ENCODE measurements around the gene ENTPD5.

Gene ENTPD5, protein sequence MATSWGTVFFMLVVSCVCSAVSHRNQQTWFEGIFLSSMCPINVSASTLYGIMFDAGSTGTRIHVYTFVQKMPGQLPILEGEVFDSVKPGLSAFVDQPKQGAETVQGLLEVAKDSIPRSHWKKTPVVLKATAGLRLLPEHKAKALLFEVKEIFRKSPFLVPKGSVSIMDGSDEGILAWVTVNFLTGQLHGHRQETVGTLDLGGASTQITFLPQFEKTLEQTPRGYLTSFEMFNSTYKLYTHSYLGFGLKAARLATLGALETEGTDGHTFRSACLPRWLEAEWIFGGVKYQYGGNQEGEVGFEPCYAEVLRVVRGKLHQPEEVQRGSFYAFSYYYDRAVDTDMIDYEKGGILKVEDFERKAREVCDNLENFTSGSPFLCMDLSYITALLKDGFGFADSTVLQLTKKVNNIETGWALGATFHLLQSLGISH

DNA sequence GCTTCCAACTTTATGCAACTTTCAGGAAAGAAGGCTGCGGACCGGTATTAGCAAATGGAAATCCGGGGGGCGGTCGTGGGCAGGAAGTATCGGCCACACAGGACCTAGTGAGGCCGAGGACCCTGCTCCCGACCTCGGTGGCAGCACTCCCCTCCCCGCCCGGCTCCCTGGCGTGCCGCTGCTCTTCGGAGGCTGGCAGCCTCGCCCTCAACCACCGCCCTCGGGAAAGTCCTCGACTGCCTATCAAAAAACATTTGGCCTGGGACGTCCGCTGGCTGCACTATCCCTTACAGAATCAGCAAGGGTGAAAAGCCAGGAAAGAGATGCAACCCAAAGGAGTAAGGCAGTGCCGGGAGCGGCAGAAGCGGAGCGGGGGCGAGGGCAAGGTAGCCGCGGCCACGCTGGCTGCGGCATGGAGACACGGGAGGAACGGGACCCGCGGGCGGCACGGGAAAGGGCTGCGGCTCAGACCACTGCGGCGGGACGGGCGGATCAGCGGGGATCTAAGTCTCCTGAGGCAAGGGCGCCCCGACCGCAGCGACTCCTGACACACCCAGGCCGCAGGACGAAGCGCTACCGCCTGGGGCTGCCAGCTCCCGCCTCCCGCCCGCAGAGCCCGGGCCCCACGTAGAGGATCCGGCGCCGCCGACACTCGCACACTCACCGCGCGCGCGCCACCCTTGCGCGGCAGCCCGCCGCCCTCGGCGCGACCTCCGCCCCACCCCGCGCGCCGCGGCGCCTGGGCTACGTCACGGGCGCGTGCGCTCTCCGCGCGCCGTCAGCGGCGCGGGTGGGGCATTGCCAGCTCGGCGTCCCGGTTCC is at the start of gene ENTPD5, which contains the start of gene BBOF1:
TSS of gene ENTPD5 (minus strand) at position 703 of the 822 bp plus-strand sequence. CDS start 31,186 bp downstream, outside the sequence.
TSS of gene BBOF1 (plus strand) at position 764 of the 822 bp plus-strand sequence. CDS start 130 bp downstream, outside the sequence.
- peak; percentile 83 for DNase-seq (ENCODE audit: low spot score)

DNA sequence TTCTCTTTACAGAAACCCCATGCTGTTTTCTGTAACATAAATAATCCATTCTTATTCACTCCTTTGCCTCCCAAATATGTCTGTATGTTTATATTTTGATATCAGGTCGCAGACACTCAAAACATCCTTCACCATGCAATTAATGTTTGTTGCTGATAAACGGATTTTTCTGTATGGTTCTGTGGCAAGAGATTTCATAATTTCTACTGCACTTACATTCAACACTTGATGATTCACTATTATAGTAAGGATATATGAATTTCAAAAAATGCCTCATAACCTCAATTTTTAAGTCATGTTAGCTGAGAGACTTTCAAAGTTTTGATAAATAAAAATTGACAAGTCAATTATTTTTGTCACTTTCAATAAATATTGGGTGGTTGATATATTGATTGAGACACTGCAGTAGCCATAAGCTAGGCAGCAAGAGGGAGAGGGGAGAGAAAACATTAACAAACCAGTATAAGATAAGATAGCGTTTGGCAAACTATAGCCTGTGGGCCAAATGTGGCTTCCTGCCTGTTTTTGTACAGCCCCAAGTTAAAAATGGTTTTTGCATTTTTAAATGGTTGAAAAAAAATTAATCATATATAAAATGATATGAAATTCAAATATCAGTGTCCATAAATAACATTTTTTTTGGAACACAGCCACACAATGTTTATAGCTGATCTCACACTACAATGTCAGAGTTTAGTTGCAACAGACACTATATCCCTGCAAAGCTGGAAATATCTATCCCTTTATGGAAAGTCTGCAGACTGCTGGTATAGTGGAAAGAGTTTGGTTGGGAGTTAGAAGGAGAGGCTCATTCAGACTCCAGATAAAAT is 46.9 kb upstream of the ENTPD5 start:
- no peak for DNase-seq (ENCODE audit: low spot score)

DNA sequence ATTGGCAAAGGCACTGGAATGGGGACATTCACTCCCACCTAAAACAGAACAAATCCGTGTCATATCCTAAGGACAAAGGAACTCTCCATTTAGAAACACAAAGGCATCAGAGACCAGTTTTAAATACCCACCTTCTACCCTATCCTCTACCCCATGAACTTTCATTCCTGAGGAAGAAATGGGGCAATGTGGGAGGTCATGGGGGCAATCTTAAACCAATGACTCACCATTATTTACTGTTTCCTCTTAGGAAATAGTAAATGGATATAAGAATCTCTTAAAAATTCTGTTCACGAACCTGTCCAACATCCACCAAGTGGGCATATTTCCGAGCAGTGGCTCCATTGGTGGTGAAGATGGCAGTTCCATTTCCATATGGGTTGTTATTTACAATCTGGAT is 45.8 kb upstream of the ENTPD5 start:
- no peak for DNase-seq (ENCODE audit: low spot score)

DNA sequence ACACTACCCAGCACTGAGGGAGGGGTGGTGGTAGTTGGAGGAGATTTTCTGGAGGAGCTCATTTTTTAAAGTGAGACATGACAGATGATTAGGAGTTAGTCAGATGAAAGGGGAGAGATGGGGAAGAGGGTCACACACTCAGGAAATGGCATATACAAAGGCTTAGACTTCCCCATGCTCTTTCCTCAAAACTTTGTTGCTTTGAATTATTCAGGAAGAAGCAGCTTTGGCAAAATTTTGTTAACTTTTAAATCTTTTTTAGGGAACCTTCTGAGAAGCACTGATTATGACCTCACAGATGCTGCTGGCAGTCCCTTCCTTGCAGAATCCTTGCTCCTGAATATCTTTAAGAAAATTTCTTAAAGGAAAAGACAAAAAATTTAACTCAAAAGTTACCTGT is 45.3 kb upstream of the ENTPD5 start:
- DNase-seq (ENCODE audit: low spot score) = no peak

DNA sequence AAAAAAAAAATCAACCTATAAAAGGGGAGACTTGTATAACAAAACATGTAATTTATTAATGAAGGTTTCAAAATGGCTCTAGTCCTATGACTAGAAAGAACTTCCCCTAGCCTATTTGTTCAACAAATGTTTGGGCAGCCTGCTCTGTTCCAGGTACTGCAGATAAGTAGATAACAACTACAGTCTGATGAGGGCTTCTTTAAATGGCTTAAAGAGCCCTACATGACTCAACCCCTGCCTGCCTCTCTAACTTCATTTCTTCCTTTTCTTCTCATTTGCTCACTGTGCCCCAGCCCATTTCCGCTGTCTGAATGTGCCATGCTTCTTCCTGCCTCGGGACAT is 43.7 kb upstream of the ENTPD5 start:
- no peak for DNase-seq (ENCODE audit: low spot score)

DNA sequence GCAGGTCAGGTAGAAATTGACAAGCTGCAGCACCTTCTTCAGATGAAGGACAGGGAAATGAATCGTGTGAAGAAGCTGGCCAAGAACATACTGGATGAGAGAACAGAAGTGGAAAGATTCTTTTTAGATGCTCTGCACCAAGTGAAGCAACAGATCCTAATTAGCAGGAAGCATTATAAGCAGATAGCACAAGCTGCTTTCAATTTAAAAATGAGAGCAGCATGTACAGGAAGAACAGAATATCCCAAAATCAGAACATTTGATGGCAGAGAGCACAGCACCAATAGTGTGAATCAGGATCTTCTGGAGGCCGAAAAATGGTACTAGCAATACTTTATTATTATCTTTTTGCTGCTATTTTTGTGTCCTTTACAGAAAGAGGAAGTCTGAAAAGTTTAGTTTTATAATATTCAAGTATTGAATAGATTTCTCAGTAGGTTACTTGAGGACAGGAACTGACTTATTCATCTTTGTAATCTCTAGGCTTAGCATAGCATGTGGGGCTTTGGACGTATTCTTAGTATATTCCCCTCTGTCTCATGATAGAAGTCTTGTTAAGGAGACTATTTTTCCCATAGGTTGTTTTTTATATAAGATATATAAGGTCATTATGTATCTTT is 30.9 kb upstream of the ENTPD5 start:
- DNase-seq (ENCODE audit: low spot score) = no peak

DNA sequence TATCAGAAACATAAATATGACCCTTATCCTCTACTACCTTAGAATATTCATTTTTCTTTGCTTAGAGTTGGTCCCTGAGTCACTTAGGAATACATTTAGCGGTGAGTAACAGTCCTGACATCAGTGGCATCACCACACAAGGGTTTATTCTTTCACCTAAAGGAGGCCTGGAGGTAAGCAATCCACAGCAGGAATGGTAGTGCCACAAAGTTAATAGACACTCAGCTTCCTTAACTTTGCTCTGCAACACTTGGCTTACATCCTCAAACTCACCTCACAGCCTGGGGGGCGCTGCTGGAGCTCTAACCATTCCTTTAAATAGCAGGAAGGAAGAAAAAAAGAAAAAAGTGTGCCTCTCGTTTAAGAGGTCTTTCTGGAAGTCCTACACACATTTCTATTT is 29.2 kb upstream of the ENTPD5 start:
- no peak for DNase-seq (ENCODE audit: low spot score)

DNA sequence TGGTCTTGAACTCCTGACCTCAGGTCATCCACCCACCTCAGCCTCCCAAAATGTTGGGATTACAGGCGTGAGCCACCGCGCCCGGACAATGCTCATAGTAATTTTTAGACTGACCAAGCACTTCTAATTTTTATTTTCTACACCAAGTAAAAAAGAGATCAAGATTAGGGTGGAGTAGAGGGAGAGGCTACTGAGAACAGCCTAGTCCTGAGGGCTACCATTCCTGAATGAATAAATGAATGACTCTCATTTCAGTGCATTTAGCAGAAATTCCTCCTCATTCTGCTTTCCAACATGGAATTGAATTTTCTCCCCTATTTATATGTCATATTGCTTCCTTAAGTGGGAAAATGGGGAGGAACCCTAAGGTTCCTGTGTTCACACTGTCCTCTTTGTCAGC is 26.4 kb upstream of the ENTPD5 start:
- DNase-seq (ENCODE audit: low spot score) = no peak

DNA sequence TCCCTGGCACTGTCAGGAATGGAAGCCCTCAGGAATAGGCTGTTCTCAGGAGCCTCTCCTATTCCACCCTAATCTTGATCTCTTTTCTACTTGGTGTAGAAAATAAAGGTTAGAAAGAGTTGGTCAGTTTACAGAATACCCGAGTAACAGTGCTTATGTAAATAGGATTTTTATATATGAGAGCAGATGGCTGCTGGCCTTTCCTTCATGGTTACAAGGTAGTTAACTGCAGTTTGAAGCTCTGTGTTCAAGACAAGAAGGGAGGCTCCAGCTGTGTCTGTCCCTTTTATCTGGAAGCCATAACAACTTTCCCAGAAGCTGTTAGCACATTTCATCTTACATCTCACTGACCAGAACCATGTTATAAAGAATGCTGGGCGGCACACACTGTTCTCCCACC is 23.2 kb upstream of the ENTPD5 start:
- no peak for DNase-seq (ENCODE audit: low spot score)

DNA sequence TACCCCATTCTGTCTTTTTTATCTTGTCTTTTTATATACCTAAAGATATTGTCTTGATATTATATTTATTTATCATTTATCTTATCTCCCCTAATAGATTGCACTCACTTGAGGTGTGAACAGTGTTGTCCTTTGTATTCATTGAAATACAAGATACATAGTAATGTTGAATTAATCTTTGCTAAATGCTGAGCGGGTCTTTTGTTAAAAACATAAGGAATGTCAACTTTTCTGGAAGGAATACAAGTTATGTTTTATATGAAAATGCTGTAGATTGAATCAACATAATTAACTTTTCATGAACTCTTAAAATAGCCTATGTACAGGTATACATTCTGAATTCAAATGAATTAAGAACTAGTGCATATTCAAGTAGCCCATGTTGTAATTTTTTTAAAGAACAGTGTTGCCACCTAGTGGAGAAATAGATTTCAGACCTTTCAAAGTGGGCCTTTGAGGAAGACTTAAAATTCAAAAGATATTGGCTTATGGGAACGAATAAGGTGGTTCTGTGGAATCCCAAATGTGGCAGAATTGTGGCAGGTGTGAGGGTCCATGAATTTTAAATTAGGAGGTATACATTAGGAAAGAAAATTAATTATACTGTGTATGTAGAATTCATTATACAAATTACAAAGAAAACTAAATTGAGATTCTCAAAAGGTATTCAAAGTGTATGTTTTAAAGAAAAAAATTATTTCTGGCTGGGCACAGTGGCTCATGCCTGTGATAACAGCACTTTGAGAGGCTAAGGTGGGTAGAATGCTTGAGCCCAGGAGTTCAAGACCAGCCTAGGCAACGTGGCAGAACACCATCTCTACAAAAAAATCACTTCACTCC is 19.2 kb upstream of the ENTPD5 start:
- DNase-seq (ENCODE audit: low spot score) = peak; percentile 61

DNA sequence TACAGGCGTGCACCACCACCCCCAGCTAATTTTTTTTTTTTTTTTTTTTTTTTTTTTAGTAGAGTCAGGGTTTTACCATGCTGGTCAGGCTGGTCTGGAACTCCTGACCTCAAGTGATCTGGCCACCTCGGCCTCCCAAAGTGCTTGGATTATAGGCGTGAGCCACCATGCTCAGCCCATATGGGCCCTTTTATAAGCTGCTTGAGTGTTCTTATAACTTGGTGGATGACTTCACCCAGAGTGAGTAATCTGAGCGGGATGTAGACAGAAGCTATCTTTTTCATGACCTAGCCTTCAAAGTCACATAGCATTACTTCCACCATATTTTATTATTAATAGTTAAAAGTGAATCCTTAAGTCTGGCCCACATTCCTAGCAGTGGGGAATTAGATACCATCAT is 16.5 kb upstream of the ENTPD5 start:
- no peak for DNase-seq (ENCODE audit: low spot score)

DNA sequence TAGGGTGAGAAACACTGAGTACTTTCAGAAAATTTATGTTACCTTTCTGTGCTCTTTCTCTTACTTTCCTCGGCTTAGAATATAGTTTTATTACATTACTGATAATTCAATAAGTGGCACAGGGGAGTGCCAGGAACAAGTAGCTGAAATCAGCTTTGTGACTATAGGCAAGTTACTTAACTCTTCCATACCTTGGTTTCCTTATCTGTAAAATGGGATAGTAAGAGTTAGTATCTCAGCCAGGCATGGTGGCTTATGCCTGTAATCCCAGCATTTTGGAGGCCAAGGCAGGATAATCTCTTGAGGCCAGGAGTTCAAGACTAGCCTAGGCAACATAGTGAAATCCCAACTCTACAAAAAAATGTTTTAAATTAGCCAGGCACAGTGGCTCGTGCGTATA is 15.5 kb upstream of the ENTPD5 start:
- no peak for DNase-seq (ENCODE audit: low spot score)

DNA sequence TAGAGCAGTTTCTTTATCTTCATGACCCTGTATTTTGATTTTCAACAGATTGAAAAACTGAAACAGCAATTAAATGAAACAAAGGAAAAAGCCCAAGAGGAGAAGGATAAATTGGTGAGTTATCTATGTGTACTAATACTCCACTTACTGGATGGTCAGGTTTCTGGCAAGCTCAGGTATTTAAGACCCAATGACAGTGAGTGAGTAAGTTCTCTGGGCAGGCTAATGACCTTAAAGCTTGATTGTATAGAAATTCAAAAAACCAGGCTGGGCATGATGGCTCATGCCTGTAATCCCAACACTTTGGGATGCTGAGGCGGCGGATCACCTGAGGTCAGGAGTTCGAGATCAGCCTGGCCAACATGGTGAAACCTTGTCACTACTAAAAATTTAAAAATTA is 10.0 kb upstream of the ENTPD5 start:
- no peak for DNase-seq (ENCODE audit: low spot score)

DNA sequence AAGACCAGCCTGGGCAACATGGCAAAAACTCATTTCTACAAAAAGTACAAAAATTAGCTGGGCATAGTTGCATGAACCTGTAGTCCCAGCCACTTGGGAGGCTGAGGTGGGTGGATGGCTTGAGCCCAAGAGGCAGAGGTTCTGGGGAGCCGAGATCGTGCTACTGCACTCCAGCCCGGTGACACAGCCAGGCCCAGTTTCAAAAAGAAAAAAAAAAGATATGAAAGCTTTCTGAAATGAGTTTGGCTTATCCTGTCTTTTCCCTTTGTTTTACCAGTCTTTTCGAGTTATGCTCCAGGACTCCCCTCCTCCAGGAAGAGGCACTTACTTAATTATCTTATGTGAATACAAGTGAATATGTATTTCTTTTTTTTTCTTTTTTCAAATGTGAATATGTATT is 3.3 kb upstream of the ENTPD5 start:
- no peak for DNase-seq (ENCODE audit: low spot score)

DNA sequence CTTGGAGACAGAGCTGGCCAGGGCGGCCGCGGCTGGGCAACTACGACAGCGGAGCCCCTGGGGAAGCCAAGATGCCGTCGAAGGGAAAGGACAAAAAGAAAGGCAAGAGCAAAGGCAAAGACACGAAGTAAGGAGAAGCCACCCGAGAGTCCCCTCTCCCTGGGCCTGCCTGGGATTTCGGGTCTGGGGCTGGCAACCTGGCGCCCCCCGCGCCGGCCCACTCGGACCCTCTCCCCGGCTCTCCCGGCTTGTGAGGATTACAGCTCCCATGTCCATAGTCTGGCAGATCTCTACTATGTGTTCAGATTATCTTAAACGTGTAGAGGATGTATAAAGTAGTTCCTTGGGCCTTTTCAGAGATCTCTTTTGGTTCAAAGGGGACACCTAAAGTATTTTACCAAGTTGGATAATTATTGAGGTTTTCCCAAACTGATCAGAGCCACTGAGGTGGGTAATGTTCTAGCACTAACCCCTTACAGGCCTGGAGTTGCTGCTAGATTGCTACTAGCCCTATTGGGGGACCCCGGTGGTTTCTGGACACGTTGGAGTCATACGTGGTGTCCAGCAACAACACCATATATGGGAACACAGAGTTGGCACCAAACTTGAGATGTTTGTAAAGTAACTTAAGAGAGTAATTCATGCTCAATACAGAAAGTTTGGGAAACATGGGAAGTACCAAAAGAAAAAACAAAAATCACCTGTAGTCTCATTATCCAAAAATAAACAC is 485 bp upstream of the ENTPD5 start:
- no peak for DNase-seq (ENCODE audit: low spot score)

DNA sequence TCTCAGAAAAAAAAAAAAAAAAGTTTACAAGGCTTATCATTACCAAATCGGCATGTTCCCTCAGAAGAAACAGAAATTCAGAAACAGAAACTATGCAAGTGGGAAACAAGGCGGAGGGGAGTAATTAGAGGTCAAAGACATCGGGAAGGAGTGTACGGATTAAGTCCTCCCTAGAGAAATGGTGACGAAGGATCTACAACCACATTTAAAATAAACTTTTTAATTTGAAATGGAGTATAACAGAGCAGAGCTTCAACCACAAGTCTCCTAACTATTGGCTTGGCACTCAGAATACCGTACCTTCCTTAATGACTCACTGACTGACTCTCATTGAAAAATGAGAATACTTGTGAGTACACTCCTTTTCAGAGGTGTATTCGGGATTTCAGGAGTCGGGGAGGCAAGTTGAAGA is 908 bp downstream of the ENTPD5 start:
- peak; percentile 10 for DNase-seq (ENCODE audit: low spot score)

DNA sequence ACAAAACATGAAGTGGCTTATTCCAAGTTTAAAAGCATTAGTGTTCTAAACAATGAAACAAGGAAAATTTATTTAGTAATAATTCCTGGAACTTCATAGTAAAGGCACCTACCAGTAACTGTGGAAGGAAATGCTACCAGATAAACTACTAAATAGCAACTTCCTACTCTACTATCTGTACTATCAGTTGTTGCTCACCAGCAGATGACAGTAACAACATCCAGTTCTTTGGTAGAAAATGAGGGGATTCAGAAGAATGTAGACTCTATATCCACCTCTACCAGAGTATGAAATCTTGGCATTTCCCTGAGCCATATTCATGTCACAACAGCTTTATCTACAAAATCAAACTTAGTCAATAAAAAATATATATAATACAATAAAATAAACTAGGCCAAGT is 3.1 kb downstream of the ENTPD5 start:
- no peak for DNase-seq (ENCODE audit: low spot score)

DNA sequence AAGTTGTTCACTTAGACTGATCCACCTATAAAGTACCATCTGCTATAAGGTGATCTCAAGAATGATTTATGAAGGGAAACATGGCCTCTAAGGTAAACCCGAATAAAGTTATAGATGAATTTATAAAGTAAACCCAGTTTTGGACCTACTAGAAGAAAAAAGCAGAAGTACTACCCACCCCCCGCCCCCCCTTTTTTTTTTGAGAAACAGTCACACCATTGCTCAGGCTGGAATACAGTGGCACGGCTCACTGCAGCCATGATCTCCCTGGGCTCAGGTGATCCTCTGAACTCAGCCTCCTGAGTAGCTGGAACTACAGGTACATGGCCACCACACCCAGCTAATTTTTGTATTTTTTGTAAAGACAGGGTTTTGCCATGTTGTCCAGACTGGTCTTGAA is 3.9 kb downstream of the ENTPD5 start:
- no peak for DNase-seq (ENCODE audit: low spot score)

DNA sequence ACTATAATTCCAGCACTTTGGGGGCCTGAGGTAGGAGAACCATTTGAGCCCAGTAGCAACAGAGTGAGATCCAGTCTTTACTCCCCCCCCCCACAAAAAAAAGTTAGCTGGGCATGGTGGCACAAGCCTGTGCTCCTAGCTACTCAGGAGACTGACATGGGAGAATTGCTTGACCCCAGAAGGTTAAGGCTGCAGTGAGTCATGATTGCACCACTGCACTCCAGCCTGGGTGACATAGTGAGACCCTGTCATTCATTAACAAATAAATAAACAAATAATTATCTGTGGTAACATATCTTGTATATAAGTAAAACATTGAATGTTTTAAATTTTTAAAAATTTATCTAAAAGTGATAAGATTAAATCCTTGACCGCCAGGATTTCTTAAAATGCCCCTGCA is 4.8 kb downstream of the ENTPD5 start:
- no peak for DNase-seq (ENCODE audit: low spot score)

DNA sequence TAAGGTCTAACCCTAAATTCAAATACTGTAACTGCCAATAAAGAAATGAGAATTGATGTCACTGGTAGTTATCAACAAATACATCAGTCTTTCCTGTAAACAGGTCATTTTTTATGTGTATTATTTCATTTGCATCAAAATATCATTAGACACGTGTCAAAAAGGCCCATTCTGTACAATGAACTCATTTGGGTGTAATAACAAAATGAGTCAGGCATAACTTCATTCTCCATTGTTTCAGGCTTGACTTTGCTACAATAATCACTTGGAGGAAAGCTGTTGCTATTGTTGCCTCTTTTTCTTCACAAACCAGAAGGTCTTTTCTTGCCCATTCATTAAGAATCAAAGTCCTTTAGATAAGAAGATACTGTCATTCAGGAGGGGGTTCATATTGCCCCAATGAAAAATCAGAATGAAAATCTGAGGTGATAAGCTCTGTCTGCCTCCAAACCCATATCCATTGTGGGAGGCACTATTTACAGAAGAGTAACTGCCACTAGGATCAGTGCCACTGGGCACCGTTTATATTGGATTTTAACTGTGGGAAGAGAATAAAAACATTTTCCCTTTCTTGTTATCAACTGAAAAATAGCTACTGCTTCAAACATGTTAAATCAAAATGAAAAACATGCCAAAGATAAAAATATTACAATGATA is 10.1 kb downstream of the ENTPD5 start:
- DNase-seq (ENCODE audit: low spot score) = no peak
